ENCODE measurements around the gene COMMD6. TPM values are rescaled to one million over a fixed set of nuclear protein-coding genes. Genes with fewer than 3 reads are reported as not detected.

COMMD6 gene
- total RNA-seq, 1 experiment from 2014 or later, result 131 TPM

DNA sequence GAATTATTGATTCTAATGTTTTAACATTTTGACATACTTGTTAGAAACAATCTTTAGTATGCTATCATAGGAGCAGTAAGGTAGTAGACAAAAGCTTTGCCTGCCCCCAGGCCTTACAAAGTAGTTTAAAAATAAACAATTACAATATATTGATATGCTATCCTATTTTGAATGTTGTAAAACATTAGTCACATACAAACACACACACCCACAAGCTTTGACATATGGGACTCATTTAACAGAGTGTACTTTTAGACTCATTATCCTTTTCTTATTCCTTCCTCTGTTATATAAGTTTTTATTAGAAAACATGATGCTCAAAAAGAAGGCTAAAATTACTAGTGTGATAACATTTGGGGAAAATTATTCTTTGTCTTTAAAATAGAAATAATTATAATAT, 45.5 kb upstream of the COMMD6 start:
- no peak overlapping the region for H2BK15ac ChIP-seq (ENCODE audit: low read depth, low read length)
- H3K9me3 Mint-ChIP-seq, result peaks cover 17% of the 10 kb centered on the region in 2 experiments
- no peaks in the 10 kb centered on the region for H3K27me3 Mint-ChIP-seq (ENCODE audit: low read depth)

More for the DNA sequence above, 45.5 kb upstream of the COMMD6 start:
- H2BK12ac ChIP-seq (ENCODE audit: insufficient read length, low read depth, low read length), result no peak overlapping the region
- H4K8ac ChIP-seq (replicated peaks; ENCODE audit: insufficient read length, low read depth, low read length), result no peak overlapping the region
- TF ChIP-seq, protein P1, sequence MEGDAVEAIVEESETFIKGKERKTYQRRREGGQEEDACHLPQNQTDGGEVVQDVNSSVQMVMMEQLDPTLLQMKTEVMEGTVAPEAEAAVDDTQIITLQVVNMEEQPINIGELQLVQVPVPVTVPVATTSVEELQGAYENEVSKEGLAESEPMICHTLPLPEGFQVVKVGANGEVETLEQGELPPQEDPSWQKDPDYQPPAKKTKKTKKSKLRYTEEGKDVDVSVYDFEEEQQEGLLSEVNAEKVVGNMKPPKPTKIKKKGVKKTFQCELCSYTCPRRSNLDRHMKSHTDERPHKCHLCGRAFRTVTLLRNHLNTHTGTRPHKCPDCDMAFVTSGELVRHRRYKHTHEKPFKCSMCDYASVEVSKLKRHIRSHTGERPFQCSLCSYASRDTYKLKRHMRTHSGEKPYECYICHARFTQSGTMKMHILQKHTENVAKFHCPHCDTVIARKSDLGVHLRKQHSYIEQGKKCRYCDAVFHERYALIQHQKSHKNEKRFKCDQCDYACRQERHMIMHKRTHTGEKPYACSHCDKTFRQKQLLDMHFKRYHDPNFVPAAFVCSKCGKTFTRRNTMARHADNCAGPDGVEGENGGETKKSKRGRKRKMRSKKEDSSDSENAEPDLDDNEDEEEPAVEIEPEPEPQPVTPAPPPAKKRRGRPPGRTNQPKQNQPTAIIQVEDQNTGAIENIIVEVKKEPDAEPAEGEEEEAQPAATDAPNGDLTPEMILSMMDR (conservative IDR thresholded peaks at IDR 0.05), result no peak
- no peak overlapping the region for H2BK5ac ChIP-seq (ENCODE audit: insufficient read length, low read length)
- H3K18ac ChIP-seq (ENCODE audit: insufficient read length, low read depth, low read length), result no peak overlapping the region
- H2BK120ac ChIP-seq (ENCODE audit: low read depth, low read length, poor library complexity, severe bottlenecking), result no peak overlapping the region
- H4K91ac ChIP-seq (ENCODE audit: insufficient read length, low read depth, low read length), result no peak overlapping the region
- H2BK20ac ChIP-seq (ENCODE audit: low read depth, low read length, poor library complexity, severe bottlenecking), result no peak overlapping the region
- H4K20me1 ChIP-seq (ENCODE audit: control insufficient read depth, insufficient read depth, insufficient read length), result no peaks in the 10 kb centered on the region
- H3K4me2 ChIP-seq (ENCODE audit: insufficient read depth, insufficient read length, low read length), result no peak overlapping the region
- H3K9me3 ChIP-seq (ENCODE audit: control insufficient read depth, low read depth, low read length), result no peaks in the 10 kb centered on the region
- H3K4me1 Mint-ChIP-seq, result peaks cover 9 to 13% of the 10 kb centered on the region in 2 experiments
- no peak overlapping the region for H3K14ac ChIP-seq (ENCODE audit: insufficient read depth, low read length)
- no peak overlapping the region for H2AFZ ChIP-seq (ENCODE audit: low read length)
- H3T11ph ChIP-seq (ENCODE audit: low read length), result no peak overlapping the region
- no peaks in the 10 kb centered on the region for H3K79me2 ChIP-seq (ENCODE audit: insufficient read depth, low read length)
- H3K9ac ChIP-seq (ENCODE audit: extremely low read depth, insufficient read length, low read length), result no peak overlapping the region
- no peak overlapping the region for H3K27ac ChIP-seq (ENCODE audit: insufficient read length, low read depth, low read length)
- H3K27me3 ChIP-seq (ENCODE audit: insufficient read depth, low read length), result no peaks in the 10 kb centered on the region
- no peak overlapping the region for H3K23ac ChIP-seq (ENCODE audit: insufficient read length, low read depth, low read length)
- no peak overlapping the region for H3K4me3 Mint-ChIP-seq
- no peak overlapping the region for H3K56ac ChIP-seq (ENCODE audit: insufficient read length, low read depth, low read length)
- no peak overlapping the region for H4K5ac ChIP-seq (ENCODE audit: insufficient read length, low read depth, low read length)
- H3K4ac ChIP-seq (ENCODE audit: low read depth, low read length), result no peak overlapping the region
- H3K36me3 Mint-ChIP-seq (ENCODE audit: insufficient read depth in 1 of 3, low read depth in 3 of 3), result peaks cover 19 to 28% (median 23%) of the 10 kb centered on the region in 3 experiments
- no peak overlapping the region for H2AK5ac ChIP-seq (ENCODE audit: insufficient read length, low read length)
- no peak for DNase-seq
- no peaks in the 10 kb centered on the region for H3K79me1 ChIP-seq (ENCODE audit: insufficient read depth, low read depth, low read length, poor library complexity, severe bottlenecking)
- H3K27ac Mint-ChIP-seq, result no peak overlapping the region
- no peaks in the 10 kb centered on the region for H3K23me2 ChIP-seq (ENCODE audit: insufficient read length, low read depth, low read length, poor library complexity, severe bottlenecking)
- no peaks in the 10 kb centered on the region for H3K4me1 ChIP-seq (ENCODE audit: insufficient read depth, low read length)

All from H9 (cell line).